HepG2 (cell line): Measurements from ENCODE around the gene CNPPD1. TPM values are rescaled to one million over a fixed set of nuclear protein-coding genes. Genes with fewer than 3 reads are reported as not detected.

Source experiments
- ATAD3A ChIP-seq: sonication (generic); formaldehyde crosslinking; IDR thresholded peaks from 2 replicates; pipeline ENCODE4 v1.4.0; 2020; ENCODE audit warnings: missing genetic modification reagents
- CHD2 ChIP-seq: IDR thresholded peaks from 2 replicates; pipeline ENCODE4 v1.6.1; 2011; ENCODE audit warnings: low read depth, low read length, improper control_type of control experiment
- CREB1 ChIP-seq, 2 experiments: fragments of 450-650 bp in 1 of 2; IDR thresholded peaks; 2 replicates each; pipeline ENCODE4 v1.6.1; 2016 to 2017; ENCODE audit warnings: control low read depth in 1 of 2, mild to moderate bottlenecking in 1 of 2, missing compliant biosample characterization in 1 of 2, missing genetic modification characterization in 1 of 2
- EP300 ChIP-seq, 3 experiments: sonication (generic) in 1 of 3; formaldehyde crosslinking in 1 of 3; IDR thresholded peaks; 2 replicates each; pipeline versions ENCODE4 v1.5.1 to v1.6.1; 2011 to 2020; ENCODE audit warnings: low read depth in 2 of 3, low read length in 2 of 3, borderline replicate concordance in 1 of 3, improper control_type of control experiment in 1 of 3, mild to moderate bottlenecking in 1 of 3, missing genetic modification reagents in 1 of 3, moderate library complexity in 1 of 3
- HES4 ChIP-seq: sonication (generic); formaldehyde crosslinking; IDR thresholded peaks from 2 replicates; pipeline ENCODE4 v1.9.0; 2021; ENCODE audit warnings: mild to moderate bottlenecking, missing genetic modification reagents, borderline replicate concordance
- KDM2A ChIP-seq: sonication (generic); formaldehyde crosslinking; IDR thresholded peaks from 2 replicates; pipeline ENCODE4 v1.4.0; 2020; ENCODE audit warnings: low read depth, missing genetic modification reagents, borderline replicate concordance
- KLF15 ChIP-seq: sonication (generic); formaldehyde crosslinking; IDR thresholded peaks from 2 replicates; pipeline ENCODE4 v1.8.1; 2023; ENCODE audit warnings: borderline replicate concordance, mild to moderate bottlenecking, inconsistent platforms, missing genetic modification reagents, mixed read lengths
- MLLT10 ChIP-seq: sonication (generic); formaldehyde crosslinking; IDR thresholded peaks from 2 replicates; pipeline ENCODE4 v1.4.0; 2020; ENCODE audit warnings: missing genetic modification reagents
- NONO ChIP-seq, 2 experiments: fragments of 450-650 bp in 1 of 2; sonication (generic) in 1 of 2; formaldehyde crosslinking in 1 of 2; IDR thresholded peaks in 1 of 2; conservative IDR thresholded peaks in 1 of 2; 2 replicates each; pipeline versions ENCODE4 v1.6.1 to v1.8.0; 2017 to 2022; ENCODE audit warnings: mild to moderate bottlenecking in 1 of 2, missing genetic modification reagents in 1 of 2, moderate library complexity in 1 of 2
- PAF1 ChIP-seq: IDR thresholded peaks from 2 replicates; pipeline ENCODE4 v1.6.1; 2016; ENCODE audit warnings: missing genetic modification reagents, missing compliant biosample characterization
- RELA ChIP-seq: sonication (generic); formaldehyde crosslinking; IDR thresholded peaks from 2 replicates; pipeline ENCODE4 v1.4.0; 2020; ENCODE audit warnings: missing genetic modification reagents
- REST ChIP-seq, 2 experiments: IDR thresholded peaks; 2 replicates each; pipeline ENCODE4 v1.6.1; 2011 to 2012; ENCODE audit warnings: low read length in 2 of 2, borderline replicate concordance in 1 of 2, low read depth in 1 of 2, mild to moderate bottlenecking in 1 of 2, moderate library complexity in 1 of 2
- RFX5 ChIP-seq: IDR thresholded peaks from 2 replicates; pipeline ENCODE4 v1.6.1; 2011; ENCODE audit warnings: low read depth, low read length, improper control_type of control experiment
- SCMH1 ChIP-seq: sonication (generic); formaldehyde crosslinking; IDR thresholded peaks from 2 replicates; pipeline ENCODE4 v1.9.0; 2021; ENCODE audit warnings: missing genetic modification reagents, mild to moderate bottlenecking, borderline replicate concordance
- SPEN ChIP-seq: sonication (generic); formaldehyde crosslinking; IDR thresholded peaks from 2 replicates; pipeline ENCODE4 v1.5.1; 2020; ENCODE audit warnings: low read depth, mild to moderate bottlenecking, missing genetic modification reagents
- ZFP37 ChIP-seq: sonication (generic); formaldehyde crosslinking; IDR thresholded peaks from 2 replicates; pipeline ENCODE4 v1.4.0; 2020; ENCODE audit warnings: missing genetic modification reagents, borderline replicate concordance
- ZNF256 ChIP-seq: sonication (generic); formaldehyde crosslinking; conservative IDR thresholded peaks from 2 replicates; pipeline ENCODE4 v1.4.0; 2020; ENCODE audit warnings: missing genetic modification reagents
- ZNF260 ChIP-seq: sonication (generic); formaldehyde crosslinking; IDR thresholded peaks from 2 replicates; pipeline ENCODE4 v1.4.0; 2020; ENCODE audit warnings: missing genetic modification reagents, low read depth, mild to moderate bottlenecking, borderline replicate concordance
- ZNF274 ChIP-seq: sonication (generic); formaldehyde crosslinking; IDR thresholded peaks from 2 replicates; pipeline ENCODE4 v1.5.1; 2020; ENCODE audit warnings: mild to moderate bottlenecking, missing genetic modification reagents
- ZNF790 ChIP-seq: sonication (generic); formaldehyde crosslinking; IDR thresholded peaks from 2 replicates; pipeline ENCODE4 v1.8.0; 2022; ENCODE audit warnings: missing genetic modification reagents, mild to moderate bottlenecking, borderline replicate concordance
- ZXDC ChIP-seq: sonication (generic); formaldehyde crosslinking; IDR thresholded peaks from 2 replicates; pipeline ENCODE4 v1.5.0; 2020; ENCODE audit warnings: mild to moderate bottlenecking, missing genetic modification reagents
- polyA plus RNA-seq, 8 experiments: library from polyadenylated mRNA; depleted of rRNA in 3 of 8; stranded (reverse) in 7 of 8; unstranded in 1 of 8; fragments of >200 nt; fragmentation: Illumina TruSeq in 4 of 8; extraction: Trizol in 4 of 8; gene quantifications; 2 replicates each; pipeline versions ENCODE4 v1.2.1 to v1.2.3, GENCODE V29; 2011 to 2016; ENCODE audit warnings: low read depth in 4 of 8, missing spikeins in 1 of 8, mixed read lengths in 1 of 8; ENCODE audit not compliant: insufficient read depth in 1 of 8
- total RNA-seq, 5 experiments: library from RNA; depleted of rRNA; stranded (reverse); fragments of >200 nt; fragmentation: Illumina TruSeq; extraction: Trizol; gene quantifications; 2 replicates each; pipeline ENCODE4 v1.2.3, GENCODE V29; 2016; ENCODE audit warnings: low read depth in 1 of 5

The CNPPD1 gene
- total and polyA plus RNA-seq, 2 of the 13 experiments (the other 11 are each of a cell fraction or from before 2014, with no cell fraction given), result 35.5 to 49.4 TPM

GRCh38 chr2:219176818-219177551 lies at the start of gene CNPPD1 (continued):
- no peak for TF ChIP-seq NONO (IDR thresholded peaks at IDR 0.05)
- peak; percentile 96 for TF ChIP-seq NONO (CRISPR knock-in tag; conservative IDR thresholded peaks at IDR 0.05)
- peak; percentile 95 for TF ChIP-seq ZNF274 (CRISPR knock-in tag)
- peak in 1 of 2 experiments; percentile 71; a peak in 1 of 4 replicates for TF ChIP-seq REST (IDR thresholded peaks at IDR 0.05; ENCODE audit: borderline replicate concordance in 1 of 2, low read depth in 1 of 2, low read length in 2 of 2)
- TF ChIP-seq PAF1 (CRISPR knock-in tag), result no peak
- no peak for TF ChIP-seq KLF15
- TF ChIP-seq ZNF790 (CRISPR knock-in tag), result peak; percentile 61; the same call in 1 of the 2 replicates
- peak; percentile 85 for TF ChIP-seq ZFP37 (CRISPR knock-in tag)
- TF ChIP-seq CHD2, result no peak; the same call in 1 of the 2 replicates
- no peak for TF ChIP-seq ATAD3A (CRISPR knock-in tag)
- TF ChIP-seq CREB1 (IDR thresholded peaks at IDR 0.05), result no peak
- TF ChIP-seq CREB1 (CRISPR knock-in tag; IDR thresholded peaks at IDR 0.05), result no peak
- TF ChIP-seq ZNF256 (CRISPR knock-in tag), result peak; percentile 86; the same call in 1 of the 2 replicates
- no peak for TF ChIP-seq RFX5
- TF ChIP-seq SPEN (CRISPR knock-in tag), result peak; percentile 97
- no peak for TF ChIP-seq SCMH1 (CRISPR knock-in tag)
- TF ChIP-seq KDM2A (CRISPR knock-in tag), result peak; percentile 95
- TF ChIP-seq RELA (CRISPR knock-in tag), result peak; percentile 91
- TF ChIP-seq HES4 (CRISPR knock-in tag), result peak; percentile 96
- TF ChIP-seq MLLT10, result no peak
- TF ChIP-seq EP300 (IDR thresholded peaks at IDR 0.05; ENCODE audit: low read depth in 2 of 2, low read length in 2 of 2), result peak in 1 of 2 experiments; percentile 56; a peak in 2 of 4 replicates
- TF ChIP-seq EP300 (CRISPR knock-in tag; IDR thresholded peaks at IDR 0.05; ENCODE audit: borderline replicate concordance), result peak; percentile 44; the same call in 1 of the 2 replicates
- no peak; the same call in 1 of the 2 replicates for TF ChIP-seq ZXDC (CRISPR knock-in tag)
- TF ChIP-seq ZNF260 (CRISPR knock-in tag), result no peak
